GM23338 (cell line): ENCODE results near the gene TUFT1. TPM values are rescaled to one million over a fixed set of nuclear protein-coding genes. Genes with fewer than 3 reads are reported as not detected.

Experiments
- ATAC-seq: fragments of 200-7000 bp; cut with Tn5 transposase; 3 replicates; pipeline ENCODE4 v1.9.1; 2020
- DNase-seq: peaks from one replicate; pipeline ENCODE4 v3.0.0-alpha.2; 2015; ENCODE audit warnings: low spot score
- H2AFZ ChIP-seq: fragments of 200-600 bp; sonication (generic); 2 replicates; pipeline ENCODE4 v1.8.0; 2016; ENCODE audit warnings: antibody characterized with exemption, mild to moderate bottlenecking, moderate library complexity
- H3F3A ChIP-seq: fragments of 200-600 bp; sonication (generic); replicated peaks from 2 replicates; pipeline ENCODE4 v1.8.0; 2017; ENCODE audit warnings: antibody characterized with exemption, mixed run types, low read depth
- H3K27ac ChIP-seq: fragments of 200-600 bp; sonication (generic); 2 replicates; pipeline ENCODE4 v1.6.1; 2016; ENCODE audit warnings: low read depth
- H3K27me3 ChIP-seq: fragments of 200-600 bp; sonication (generic); 2 replicates; pipeline ENCODE4 v1.8.0; 2016; ENCODE audit warnings: mild to moderate bottlenecking, mixed run types, moderate library complexity; ENCODE audit not compliant: insufficient read depth
- H3K36me3 ChIP-seq: fragments of 200-600 bp; sonication (generic); 2 replicates; pipeline ENCODE4 v1.8.0; 2016; ENCODE audit warnings: mild to moderate bottlenecking; ENCODE audit not compliant: insufficient read depth
- H3K4me1 ChIP-seq: fragments of 200-600 bp; sonication (generic); 2 replicates; pipeline ENCODE4 v1.8.0; 2016; ENCODE audit warnings: mild to moderate bottlenecking, moderate library complexity; ENCODE audit not compliant: insufficient read depth
- H3K4me2 ChIP-seq: fragments of 200-600 bp; sonication (generic); 2 replicates; pipeline ENCODE4 v1.7.1; 2017; ENCODE audit warnings: mixed run types
- H3K4me3 ChIP-seq: fragments of 200-600 bp; sonication (generic); 2 replicates; pipeline ENCODE4 v1.6.1; 2016; ENCODE audit warnings: mixed run types
- H3K79me2 ChIP-seq: fragments of 200-600 bp; sonication (generic); replicated peaks from 2 replicates; pipeline ENCODE4 v1.8.0; 2017; ENCODE audit warnings: mild to moderate bottlenecking; ENCODE audit not compliant: insufficient read depth
- H3K9me2 ChIP-seq: fragments of 200-600 bp; sonication (generic); 2 replicates; pipeline ENCODE4 v1.8.0; 2017; ENCODE audit not compliant: insufficient read depth
- H4K20me1 ChIP-seq: fragments of 200-600 bp; sonication (generic); replicated peaks from 2 replicates; pipeline ENCODE4 v1.8.0; 2017; ENCODE audit warnings: mild to moderate bottlenecking; ENCODE audit not compliant: insufficient read depth
- H3K27ac Mint-ChIP-seq: 2 replicates; pipeline ENCODE4 v1.8.0; 2020; ENCODE audit warnings: inconsistent platforms, mild to moderate bottlenecking, moderate library complexity, mixed read lengths
- H3K27me3 Mint-ChIP-seq: 3 replicates; pipeline ENCODE4 v1.8.0; 2022; ENCODE audit warnings: low read depth, mild to moderate bottlenecking, moderate library complexity, mixed read lengths, inconsistent platforms; ENCODE audit not compliant: insufficient read depth, poor library complexity
- H3K36me3 Mint-ChIP-seq: 3 replicates; pipeline ENCODE4 v1.8.0; 2021; ENCODE audit warnings: low read depth, mild to moderate bottlenecking, inconsistent platforms, moderate library complexity, mixed read lengths
- H3K4me1 Mint-ChIP-seq: 3 replicates; pipeline ENCODE4 v1.8.0; 2020; ENCODE audit warnings: mild to moderate bottlenecking, inconsistent platforms, mixed read lengths
- H3K4me3 Mint-ChIP-seq: 3 replicates; pipeline ENCODE4 v1.8.0; 2021; ENCODE audit warnings: moderate library complexity, mild to moderate bottlenecking, inconsistent platforms, mixed read lengths
- H3K9me3 Mint-ChIP-seq: 3 replicates; pipeline ENCODE4 v1.8.0; 2020; ENCODE audit warnings: moderate library complexity, mild to moderate bottlenecking, inconsistent platforms, mixed read lengths
- CTCF ChIP-seq, 2 experiments: fragments of 200-600 bp in 1 of 2; sonication (generic) in 1 of 2; conservative IDR thresholded peaks; 2 replicates each; pipeline versions ENCODE4 v1.5.1 to v1.6.1; 2016 to 2017; ENCODE audit warnings: antibody characterized with exemption in 2 of 2, low read depth in 2 of 2, mild to moderate bottlenecking in 2 of 2, moderate library complexity in 1 of 2
- EZH2phosphoT487 ChIP-seq: fragments of 200-600 bp; sonication (generic); IDR thresholded peaks from one replicate; pipeline ENCODE4 v1.8.1; 2018; ENCODE audit warnings: antibody characterized with exemption; ENCODE audit not compliant: unreplicated experiment
- POLR2AphosphoS5 ChIP-seq: IDR thresholded peaks from 2 replicates; pipeline ENCODE4 v1.6.1; 2016; ENCODE audit warnings: antibody characterized with exemption, low read depth
- ZNF331 ChIP-seq: fragments of 250-450 bp; sonication (Bioruptor Pico); IDR thresholded peaks from 2 replicates; pipeline ENCODE4 v1.5.0; 2020; ENCODE audit warnings: low read depth, mild to moderate bottlenecking, moderate library complexity
- ZNF462 ChIP-seq: fragments of 250-450 bp; sonication (Bioruptor Pico); IDR thresholded peaks from 2 replicates; pipeline ENCODE4 v1.5.0; 2020; ENCODE audit warnings: mild to moderate bottlenecking, moderate library complexity
- polyA plus RNA-seq: library from polyadenylated mRNA; unstranded; fragments of >200 nt; fragmentation: Nextera tagmentation; extraction: Ambion mirVana; gene quantifications from 2 replicates; pipeline ENCODE4 v1.2.1, GENCODE V29; 2016
- total RNA-seq: library from RNA; depleted of rRNA; stranded (reverse); fragments of >200 nt; shearing (Covaris generic); gene quantifications from 2 replicates; pipeline ENCODE4 v1.2.3, GENCODE V29; 2014

Gene TUFT1
- total and polyA plus RNA-seq, 2 experiments from 2014 or later, result 6.0 to 11.9 TPM

GRCh38 chr1:151501474-151501873 lies 38.6 kb upstream of the TUFT1 start:
- ATAC-seq (peak; percentile 73), DNase-seq (peak; percentile 72)
- Histone ChIP-seq H3K36me3 (no peaks in the 10 kb centered on the region), H3K4me1 (no peaks in the 10 kb centered on the region), H3K27me3 (no peaks in the 10 kb centered on the region), H3K79me2 (no peaks in the 10 kb centered on the region), H3F3A (no peaks in the 10 kb centered on the region), H3K9me2 (no peaks in the 10 kb centered on the region), H2AFZ (peak overlapping the region; percentile 48), H4K20me1 (no peaks in the 10 kb centered on the region), H3K4me3 (no peak overlapping the region), H3K27ac (no peak overlapping the region), H3K4me2 (no peak overlapping the region)
- Mint-ChIP-seq H3K36me3 (no peaks in the 10 kb centered on the region), H3K27ac (no peak overlapping the region), H3K27me3 (peaks cover 4% of the 10 kb centered on the region), H3K9me3 (no peaks in the 10 kb centered on the region), H3K4me3 (no peak overlapping the region), H3K4me1 (0 out of 3 replicates have a peak, but pooled peaks cover 2% of the 10 kb centered on the region)
- no peak for TF ChIP-seq POLR2AphosphoS5
- TF ChIP-seq CTCF (conservative IDR thresholded peaks at IDR 0.05; ENCODE audit: low read depth in 2 of 2), result peak; percentile 22 to 61

- ATAC-seq, result no peak
- Mint-ChIP-seq H3K4me3 (no peak overlapping the region; the same call in 2 of the 3 replicates), H3K27me3 (peaks cover 4% of the 10 kb centered on the region), H3K4me1 (0 out of 3 replicates have a peak, but pooled peaks cover 2% of the 10 kb centered on the region), H3K9me3 (no peaks in the 10 kb centered on the region), H3K27ac (0 out of 2 replicates have a peak overlapping the region, but pooled peaks have one; percentile 1), H3K36me3 (no peaks in the 10 kb centered on the region)
- Histone ChIP-seq H3F3A (no peaks in the 10 kb centered on the region), H3K4me2 (no peak overlapping the region), H3K4me1 (no peaks in the 10 kb centered on the region), H2AFZ (peak overlapping the region; percentile 56; the same call in 1 of the 2 replicates), H3K79me2 (no peaks in the 10 kb centered on the region), H3K36me3 (no peaks in the 10 kb centered on the region), H3K4me3 (no peak overlapping the region), H3K9me2 (no peaks in the 10 kb centered on the region), H3K27me3 (no peaks in the 10 kb centered on the region), H3K27ac (no peak overlapping the region), H4K20me1 (no peaks in the 10 kb centered on the region)
- no peak for TF ChIP-seq ZNF331 (CRISPR knock-in tag)
- TF ChIP-seq CTCF (conservative IDR thresholded peaks at IDR 0.05; ENCODE audit: low read depth in 2 of 2), result no peak
- no peak for TF ChIP-seq EZH2phosphoT487
- TF ChIP-seq ZNF462 (CRISPR knock-in tag), result no peak
- no peak for DNase-seq
Observed at GRCh38 chr1:151502035-151502700, 37.9 kb upstream of the TUFT1 start.
